ENCODE measurements around the gene CXADR. TPM values are rescaled to one million over a fixed set of nuclear protein-coding genes. Genes with fewer than 3 reads are reported as not detected.

Gene CXADR
- total RNA-seq, 1 experiment from 2014 or later: 7.9 TPM

DNA sequence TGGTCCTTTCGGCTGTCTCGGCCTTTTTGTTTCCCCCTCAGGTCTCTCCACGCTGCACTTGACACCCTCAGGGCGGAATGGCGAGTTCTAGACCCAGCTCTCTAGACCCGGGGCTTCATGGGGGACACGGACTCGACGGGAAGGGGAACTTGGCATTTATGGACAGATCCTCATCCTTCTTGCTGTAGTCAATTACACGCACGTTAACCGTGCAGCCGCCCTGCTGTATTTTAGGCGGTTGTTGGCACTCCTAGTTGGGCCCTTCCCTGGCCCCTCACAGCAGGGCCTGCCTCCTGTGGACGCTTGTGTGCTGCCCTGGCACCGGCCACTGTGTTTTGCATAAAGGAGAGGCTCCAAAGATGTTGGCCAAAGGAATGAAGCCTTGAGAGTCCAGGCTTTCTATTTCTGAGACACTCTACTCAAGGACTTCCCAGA is 100.4 kb downstream of the CXADR start:
- no peak for DNase-seq (ENCODE audit: unreplicated experiment)
- BruUV-seq (replicated peaks): no TSS peak
- ChIA-PET CTCF (interaction anchor here (0.6 kb wide), 1 partner anchor 300 kb away, joined by 3 read pairs; no protein-coding TSS in a partner anchor), POLR2A (interaction anchor here (0.5 to 2.7 kb wide), 6 partner anchors 10 to 667 kb away, joined by 3 to 19 read pairs (median 3); no protein-coding TSS in a partner anchor)
- no peaks in the 10 kb centered on the region for H3K9me3 Mint-ChIP-seq (ENCODE audit: unreplicated experiment)
- intact Hi-C loops (cut with micrococcal nuclease): no loop called here
- TF ChIP-seq, protein P1, sequence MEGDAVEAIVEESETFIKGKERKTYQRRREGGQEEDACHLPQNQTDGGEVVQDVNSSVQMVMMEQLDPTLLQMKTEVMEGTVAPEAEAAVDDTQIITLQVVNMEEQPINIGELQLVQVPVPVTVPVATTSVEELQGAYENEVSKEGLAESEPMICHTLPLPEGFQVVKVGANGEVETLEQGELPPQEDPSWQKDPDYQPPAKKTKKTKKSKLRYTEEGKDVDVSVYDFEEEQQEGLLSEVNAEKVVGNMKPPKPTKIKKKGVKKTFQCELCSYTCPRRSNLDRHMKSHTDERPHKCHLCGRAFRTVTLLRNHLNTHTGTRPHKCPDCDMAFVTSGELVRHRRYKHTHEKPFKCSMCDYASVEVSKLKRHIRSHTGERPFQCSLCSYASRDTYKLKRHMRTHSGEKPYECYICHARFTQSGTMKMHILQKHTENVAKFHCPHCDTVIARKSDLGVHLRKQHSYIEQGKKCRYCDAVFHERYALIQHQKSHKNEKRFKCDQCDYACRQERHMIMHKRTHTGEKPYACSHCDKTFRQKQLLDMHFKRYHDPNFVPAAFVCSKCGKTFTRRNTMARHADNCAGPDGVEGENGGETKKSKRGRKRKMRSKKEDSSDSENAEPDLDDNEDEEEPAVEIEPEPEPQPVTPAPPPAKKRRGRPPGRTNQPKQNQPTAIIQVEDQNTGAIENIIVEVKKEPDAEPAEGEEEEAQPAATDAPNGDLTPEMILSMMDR (IDR thresholded peaks at IDR 0.05; ENCODE audit: unreplicated experiment): no peak
- peaks cover 10% of the 10 kb centered on the region for H3K4me1 Mint-ChIP-seq (ENCODE audit: insufficient read depth, unreplicated experiment)
- H3K27me3 Mint-ChIP-seq (ENCODE audit: insufficient read depth, unreplicated experiment): no peaks in the 10 kb centered on the region
- no peak overlapping the region for H3K27ac Mint-ChIP-seq (ENCODE audit: low read depth, unreplicated experiment)
- H3K36me3 Mint-ChIP-seq (ENCODE audit: insufficient read depth, unreplicated experiment): peaks cover 14% of the 10 kb centered on the region
- peak overlapping the region; percentile 89 for H3K4me3 Mint-ChIP-seq (ENCODE audit: unreplicated experiment)

DNA sequence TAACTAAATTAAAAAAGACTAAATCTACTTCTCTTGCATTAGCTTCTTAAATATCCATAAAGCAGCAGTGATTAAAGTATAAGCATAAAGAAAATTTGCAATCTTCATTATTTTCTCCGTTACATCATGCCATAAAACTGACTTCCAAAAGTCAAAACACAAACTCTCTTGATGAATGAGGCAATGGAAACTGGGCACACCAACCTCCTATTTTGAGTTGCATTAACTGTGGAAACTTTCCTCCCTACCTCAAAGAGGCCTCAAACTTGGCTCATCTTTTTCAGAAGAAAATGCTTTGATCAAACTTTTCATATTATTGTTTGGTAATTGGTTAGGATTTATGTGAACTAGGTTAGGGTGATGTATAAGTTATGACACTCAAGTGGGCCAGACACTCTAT is 104.0 kb downstream of the CXADR start:
- Mint-ChIP-seq H3K9me3 (ENCODE audit: unreplicated experiment) (no peaks in the 10 kb centered on the region), H3K4me3 (ENCODE audit: unreplicated experiment) (no peak overlapping the region), H3K27me3 (ENCODE audit: insufficient read depth, unreplicated experiment) (no peaks in the 10 kb centered on the region), H3K36me3 (ENCODE audit: insufficient read depth, unreplicated experiment) (no peaks in the 10 kb centered on the region), H3K27ac (ENCODE audit: low read depth, unreplicated experiment) (no peak overlapping the region), H3K4me1 (ENCODE audit: insufficient read depth, unreplicated experiment) (no peaks in the 10 kb centered on the region)
- ChIA-PET POLR2A (no interaction called here), CTCF (interaction anchor here (0.6 kb wide), 1 partner anchor 231 kb away, joined by 4 read pairs; no protein-coding TSS in a partner anchor)
- DNase-seq (ENCODE audit: unreplicated experiment): no peak
- BruUV-seq (replicated peaks): no TSS peak
- TF ChIP-seq, protein P1 (IDR thresholded peaks at IDR 0.05; ENCODE audit: unreplicated experiment): no peak
- intact Hi-C loops (cut with micrococcal nuclease): no loop called here

DNA sequence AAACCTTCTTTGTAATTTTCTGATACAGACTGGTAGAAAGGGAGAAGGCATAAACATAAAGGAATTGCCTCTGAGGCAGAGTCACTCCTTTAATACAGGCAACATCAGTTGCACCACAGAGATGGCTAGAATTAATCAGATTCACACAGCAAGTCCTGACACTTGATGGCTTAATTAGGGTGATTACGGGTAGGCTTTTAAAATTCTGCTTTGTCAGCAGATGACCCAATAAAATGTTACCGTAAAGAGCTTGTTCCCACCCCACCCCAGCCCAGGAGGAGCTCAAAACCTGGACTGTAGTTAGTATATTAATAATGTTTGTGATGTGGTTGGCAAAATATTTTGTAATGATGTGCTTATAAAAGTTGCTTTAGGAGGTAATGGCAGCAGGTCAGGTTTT is 109.2 kb downstream of the CXADR start:
- intact Hi-C loops (cut with micrococcal nuclease): no loop called here

DNA sequence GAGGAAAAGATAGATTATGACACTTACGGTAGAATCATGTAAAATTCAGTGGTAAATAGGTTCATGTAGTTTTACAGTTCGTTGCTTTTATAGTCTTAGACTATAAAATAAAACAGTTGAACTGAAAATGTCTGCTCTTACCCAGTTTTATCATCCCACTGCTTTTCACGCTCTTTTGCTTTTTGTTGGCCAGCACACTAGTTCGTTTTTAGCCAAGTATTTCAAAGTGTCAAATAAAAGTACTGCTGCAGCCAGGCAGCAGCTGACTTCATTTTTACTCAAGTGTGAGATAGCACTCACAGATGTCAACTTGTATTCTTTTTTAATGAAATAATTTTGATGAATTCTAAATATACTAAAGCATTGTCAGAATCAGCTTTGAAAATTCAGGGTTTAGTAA is 118.4 kb downstream of the CXADR start:
- intact Hi-C loops (cut with micrococcal nuclease): no loop called here
- no TSS peak for BruUV-seq (replicated peaks)

More for the DNA sequence above, 109.2 kb downstream of the CXADR start:
- TF ChIP-seq, protein P1 (IDR thresholded peaks at IDR 0.05; ENCODE audit: unreplicated experiment): no peak
- DNase-seq (ENCODE audit: unreplicated experiment): no peak
- Mint-ChIP-seq H3K4me1 (ENCODE audit: insufficient read depth, unreplicated experiment) (no peaks in the 10 kb centered on the region), H3K4me3 (ENCODE audit: unreplicated experiment) (no peak overlapping the region), H3K27me3 (ENCODE audit: insufficient read depth, unreplicated experiment) (no peaks in the 10 kb centered on the region), H3K27ac (ENCODE audit: low read depth, unreplicated experiment) (no peak overlapping the region), H3K36me3 (ENCODE audit: insufficient read depth, unreplicated experiment) (no peaks in the 10 kb centered on the region), H3K9me3 (ENCODE audit: unreplicated experiment) (no peaks in the 10 kb centered on the region)
- ChIA-PET POLR2A (interaction anchor here (0.9 to 1.1 kb wide), 2 partner anchors 10 to 30 kb away, joined by 4 to 5 read pairs; no protein-coding TSS in a partner anchor), CTCF (interaction anchor here (1.0 kb wide), 1 partner anchor 26 kb away, joined by 3 read pairs; no protein-coding TSS in a partner anchor)
- no TSS peak for BruUV-seq (replicated peaks)

More for the DNA sequence above, 118.4 kb downstream of the CXADR start:
- TF ChIP-seq, protein P1 (IDR thresholded peaks at IDR 0.05; ENCODE audit: unreplicated experiment): no peak
- Mint-ChIP-seq H3K27me3 (ENCODE audit: insufficient read depth, unreplicated experiment) (no peaks in the 10 kb centered on the region), H3K4me3 (ENCODE audit: unreplicated experiment) (no peak overlapping the region), H3K9me3 (ENCODE audit: unreplicated experiment) (no peaks in the 10 kb centered on the region), H3K4me1 (ENCODE audit: insufficient read depth, unreplicated experiment) (no peaks in the 10 kb centered on the region), H3K27ac (ENCODE audit: low read depth, unreplicated experiment) (no peak overlapping the region), H3K36me3 (ENCODE audit: insufficient read depth, unreplicated experiment) (no peaks in the 10 kb centered on the region)
- DNase-seq (ENCODE audit: unreplicated experiment): no peak
- CTCF ChIA-PET: interaction anchor here (1.2 kb wide), 1 partner anchor 11 kb away, joined by 3 read pairs; no protein-coding TSS in a partner anchor
- POLR2A ChIA-PET: interaction anchor here (1.1 kb wide), 1 partner anchor 9 kb away, joined by 4 read pairs; no protein-coding TSS in a partner anchor

All from MCF 10A (cell line).